Measurements from ENCODE around the gene CDC45. TPM values are rescaled to one million over a fixed set of nuclear protein-coding genes. Genes with fewer than 3 reads are reported as not detected.

Gene CDC45
- total and polyA plus RNA-seq, 2 of the 13 experiments (the other 11 are each of a cell fraction or from before 2014, with no cell fraction given) = 14.4 to 36.3 TPM

- Histone ChIP-seq H3K27me3 (ENCODE audit: control insufficient read depth in 1 of 2, insufficient read depth in 2 of 2, low read length in 2 of 2) (no peaks in the 10 kb centered on the region), H2AFZ (ENCODE audit: low read length) (no peak overlapping the region), H3K4me1 (ENCODE audit: insufficient read depth, low read length) (no peaks in the 10 kb centered on the region), H3K36me3 (replicated peaks in 1 of 2; ENCODE audit: control insufficient read depth in 1 of 2, insufficient read depth in 2 of 2, low read length in 2 of 2) (peaks cover 4 to 33% of the 10 kb centered on the region in 2 experiments; a peak in 4 of 5 replicates), H3K4me3 (replicated peaks in 1 of 3; ENCODE audit: insufficient read depth in 1 of 3, low read depth in 2 of 3, low read length in 3 of 3) (no peak overlapping the region), H3K79me2 (ENCODE audit: insufficient read depth, low read length) (no peaks in the 10 kb centered on the region), H3K9ac (ENCODE audit: insufficient read depth, low read depth, low read length) (no peak overlapping the region), H3K9me3 (ENCODE audit: low read length) (no peaks in the 10 kb centered on the region), H3K4me2 (ENCODE audit: low read depth, low read length) (no peak overlapping the region), H3K27ac (ENCODE audit: extremely low read length, insufficient read depth, low read length) (no peak overlapping the region), H4K20me1 (ENCODE audit: insufficient read depth, low read length) (no peaks in the 10 kb centered on the region)
- intact Hi-C loops (cut with micrococcal nuclease; ENCODE audit: unreplicated experiment) (no loop called here), in situ Hi-C loops (cut with HindIII; ENCODE audit: extremely low pct_ligation_motif_present, low pct_unique_long_range_greater_than_20kb) (no loop called here)
- FAIRE-seq (no peak), ATAC-seq (no peak), DNase-seq (ENCODE audit: low spot score) (no peak)
- 86% methylated on average over 3 of the region's 3 CpGs for WGBS (ENCODE audit: low lambda C conversion rate)
- no TSS peak for BruUV-seq (replicated peaks)
- CTCF ChIA-PET (ENCODE audit: low intra/inter-chr PET ratio, low total read pairs) = no interaction called here
- POLR2A ChIA-PET = no interaction called here
- TF ChIP-seq ZNF841 (CRISPR knock-in tag; IDR thresholded peaks at IDR 0.05; ENCODE audit: borderline replicate concordance) = no peak
- TF ChIP-seq PHB2 (IDR thresholded peaks at IDR 0.05; ENCODE audit: partially characterized antibody) = no peak
- TF ChIP-seq ZNF274 (CRISPR knock-in tag; IDR thresholded peaks at IDR 0.05) = no peak
- TF ChIP-seq MAFK (conservative IDR thresholded peaks at IDR 0.05 in 1 of 2, IDR thresholded peaks at IDR 0.05 in 1 of 2; ENCODE audit: low read length in 2 of 2) = peak in 1 of 2 experiments; percentile 16; a peak in 1 of 4 replicates
- no peak for TF ChIP-seq SAFB2 (CRISPR knock-in tag; IDR thresholded peaks at IDR 0.05; ENCODE audit: borderline replicate concordance, low read depth)
- no peak for TF ChIP-seq ZNF496 (CRISPR knock-in tag; IDR thresholded peaks at IDR 0.05; ENCODE audit: insufficient replicate concordance)
- TF ChIP-seq PHF20 (CRISPR knock-in tag; IDR thresholded peaks at IDR 0.05) = no peak
- TF ChIP-seq, protein P1, sequence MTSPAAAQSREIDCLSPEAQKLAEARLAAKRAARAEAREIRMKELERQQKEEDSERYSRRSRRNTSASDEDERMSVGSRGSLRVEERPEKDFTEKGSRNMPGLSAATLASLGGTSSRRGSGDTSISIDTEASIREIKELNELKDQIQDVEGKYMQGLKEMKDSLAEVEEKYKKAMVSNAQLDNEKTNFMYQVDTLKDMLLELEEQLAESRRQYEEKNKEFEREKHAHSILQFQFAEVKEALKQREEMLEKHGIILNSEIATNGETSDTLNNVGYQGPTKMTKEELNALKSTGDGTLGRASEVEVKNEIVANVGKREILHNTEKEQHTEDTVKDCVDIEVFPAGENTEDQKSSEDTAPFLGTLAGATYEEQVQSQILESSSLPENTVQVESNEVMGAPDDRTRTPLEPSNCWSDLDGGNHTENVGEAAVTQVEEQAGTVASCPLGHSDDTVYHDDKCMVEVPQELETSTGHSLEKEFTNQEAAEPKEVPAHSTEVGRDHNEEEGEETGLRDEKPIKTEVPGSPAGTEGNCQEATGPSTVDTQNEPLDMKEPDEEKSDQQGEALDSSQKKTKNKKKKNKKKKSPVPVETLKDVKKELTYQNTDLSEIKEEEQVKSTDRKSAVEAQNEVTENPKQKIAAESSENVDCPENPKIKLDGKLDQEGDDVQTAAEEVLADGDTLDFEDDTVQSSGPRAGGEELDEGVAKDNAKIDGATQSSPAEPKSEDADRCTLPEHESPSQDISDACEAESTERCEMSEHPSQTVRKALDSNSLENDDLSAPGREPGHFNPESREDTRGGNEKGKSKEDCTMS (CRISPR knock-in tag; conservative IDR thresholded peaks at IDR 0.05) = no peak
- no peak for TF ChIP-seq ZNF333 (CRISPR knock-in tag; IDR thresholded peaks at IDR 0.05; ENCODE audit: borderline replicate concordance)
Measured at GRCh38 chr22:19501897-19502447, 22.3 kb downstream of the CDC45 start.

Data from HepG2 (cell line).